GM06990 (cell line): ENCODE data around the gene WDR73.

ENCODE experiments used
- DNase-seq: peaks from one replicate; pipeline ENCODE4 v3.0.0-alpha.2; 2011; ENCODE audit not compliant: insufficient read length; ENCODE audit errors: extremely low read depth
- H3K27me3 ChIP-seq: replicated peaks from 2 replicates; pipeline ENCODE4 v1.6.0; 2011; ENCODE audit warnings: low read length; ENCODE audit not compliant: control insufficient read depth, insufficient read depth
- H3K36me3 ChIP-seq: 2 replicates; pipeline ENCODE4 v1.5.1; 2011; ENCODE audit warnings: low read length; ENCODE audit not compliant: control insufficient read depth, insufficient read depth
- H3K4me3 ChIP-seq: replicated peaks from 2 replicates; pipeline ENCODE4 v1.5.1; 2011; ENCODE audit warnings: low read depth, mild to moderate bottlenecking, control low read depth, low read length
- CTCF ChIP-seq: IDR thresholded peaks from 2 replicates; pipeline ENCODE4 v1.5.1; 2011; ENCODE audit warnings: low read length, control low read depth, mild to moderate bottlenecking, inconsistent platforms; ENCODE audit not compliant: insufficient read depth, poor library complexity, severe bottlenecking

Gene WDR73

GRCh38 chr15:84633311-84634227 is 20.5 kb downstream of the WDR73 start:
- Histone ChIP-seq H3K27me3 (no peaks in the 10 kb centered on the region), H3K4me3 (peak overlapping the region; percentile 65), H3K36me3 (no peaks in the 10 kb centered on the region; the same call in 1 of the 2 replicates)
- TF ChIP-seq CTCF = no peak
- peak; percentile 82 for DNase-seq

- Histone ChIP-seq H3K36me3 (no peaks in the 10 kb centered on the region; the same call in 1 of the 2 replicates), H3K27me3 (no peaks in the 10 kb centered on the region), H3K4me3 (peak overlapping the region; percentile 78)
- no peak for DNase-seq
- TF ChIP-seq CTCF = no peak
Observed at GRCh38 chr15:84631706-84632272, 22.3 kb downstream of the WDR73 start.

- H3K27me3 ChIP-seq = no peaks in the 10 kb centered on the region
Observed at GRCh38 chr15:84629033-84629432, 25.1 kb downstream of the WDR73 start.

GRCh38 chr15:84625123-84625522 is 29.0 kb downstream of the WDR73 start:
- Histone ChIP-seq H3K36me3 (peaks cover 6% of the 10 kb centered on the region), H3K27me3 (no peaks in the 10 kb centered on the region), H3K4me3 (no peak overlapping the region)
- no peak for TF ChIP-seq CTCF
- DNase-seq = no peak

More at GRCh38 chr15:84629033-84629432, 25.1 kb downstream of the WDR73 start:
- DNase-seq = no peak
- Histone ChIP-seq H3K4me3 (no peak overlapping the region), H3K36me3 (no peaks in the 10 kb centered on the region)
- TF ChIP-seq CTCF = no peak

- no peak for TF ChIP-seq CTCF
- Histone ChIP-seq H3K4me3 (no peak overlapping the region), H3K27me3 (no peaks in the 10 kb centered on the region), H3K36me3 (peaks cover 6% of the 10 kb centered on the region)
- no peak for DNase-seq
Observed at GRCh38 chr15:84624359-84624758, 29.7 kb downstream of the WDR73 start.
